Peyer's patch (tissue), 4 donors: ENCODE results near the gene CEP164. TPM values are rescaled to one million over a fixed set of nuclear protein-coding genes. Genes with fewer than 3 reads are reported as not detected.
"Not testable (repeated sequence)": the region's sequence is repeated elsewhere in the genome, so short reads cannot be mapped to it uniquely, and the experiment has no call there.

ENCODE experiments used
- DNase-seq, 3 donors: peaks; one replicate each; pipeline ENCODE4 v3.0.0-alpha.2; 2017 to 2019
- H3K27ac ChIP-seq, 4 donors: fragments of 200-600 bp; sonication (generic); one replicate each; pipeline ENCODE4 v1.5.1; 2016 to 2019
- H3K27me3 ChIP-seq, 2 donors: fragments of 200-600 bp; sonication (generic); one replicate each; pipeline ENCODE4 v1.5.1; 2019
- H3K36me3 ChIP-seq, 3 donors: fragments of 200-600 bp; sonication (generic); one replicate each; pipeline ENCODE4 v1.5.1; 2016 to 2019
- H3K4me1 ChIP-seq, 4 donors: fragments of 200-600 bp; sonication (generic); one replicate each; pipeline ENCODE4 v1.5.1; 2016 to 2019
- H3K4me3 ChIP-seq, 4 donors: fragments of 200-600 bp; sonication (generic); 1 replicate in 3 of 4; 2 replicates in 1 of 4; pipeline ENCODE4 v1.5.1; 2016 to 2019; ENCODE audit warnings: mild to moderate bottlenecking in 1 of 4
- H3K9me3 ChIP-seq, 4 donors: fragments of 200-600 bp; sonication (generic); one replicate each; pipeline ENCODE4 v1.5.1; 2016 to 2019; ENCODE audit warnings: mild to moderate bottlenecking in 1 of 4
- CTCF ChIP-seq, 6 experiments: fragments of 450-650 bp in 4 of 6; fragments of 200-600 bp in 2 of 6; sonication (generic) in 1 of 6; IDR thresholded peaks; one replicate each; pipeline ENCODE4 v1.5.1; 2017 to 2019; ENCODE audit warnings: antibody characterized with exemption in 6 of 6, mild to moderate bottlenecking in 3 of 6, moderate library complexity in 1 of 6
- POLR2A ChIP-seq, 2 donors: fragments of 450-650 bp; IDR thresholded peaks; one replicate each; pipeline ENCODE4 v1.5.1; 2017; ENCODE audit warnings: antibody characterized with exemption in 2 of 2, mild to moderate bottlenecking in 2 of 2, moderate library complexity in 2 of 2
- total RNA-seq, 4 donors: library from RNA; depleted of rRNA; stranded (reverse); fragments of >200 nt; gene quantifications; one replicate each; pipeline ENCODE4 v1.1.0, GENCODE V29; 2016

The CEP164 gene
- total RNA-seq, 4 donors from 2014 or later: 12.3 to 45.4 (median 27.2) TPM

DNA sequence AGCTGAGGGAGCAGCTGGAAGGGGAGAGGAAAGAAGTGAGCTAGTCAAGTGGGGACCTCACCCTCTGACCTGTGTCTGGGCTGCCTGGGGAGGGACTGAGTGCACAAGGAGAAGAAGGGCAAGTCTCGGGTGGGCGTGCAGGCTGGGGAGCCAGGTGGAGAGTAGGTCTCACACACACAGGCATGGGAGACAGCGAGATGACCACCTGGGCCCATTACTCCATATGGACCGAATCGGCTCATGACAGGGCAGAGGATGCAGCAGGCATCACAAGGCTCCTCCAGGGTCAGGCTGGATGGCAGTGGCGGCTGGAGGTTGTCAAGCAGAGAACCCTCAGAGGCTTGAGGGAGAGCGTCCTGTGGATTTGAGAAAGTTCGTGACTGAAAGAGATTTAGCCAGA lies 63.5 kb downstream of the CEP164 start:
- peaks cover 0 to 82% (median 0%) of the 10 kb centered on the region in 3 donors for H3K36me3 ChIP-seq

DNA sequence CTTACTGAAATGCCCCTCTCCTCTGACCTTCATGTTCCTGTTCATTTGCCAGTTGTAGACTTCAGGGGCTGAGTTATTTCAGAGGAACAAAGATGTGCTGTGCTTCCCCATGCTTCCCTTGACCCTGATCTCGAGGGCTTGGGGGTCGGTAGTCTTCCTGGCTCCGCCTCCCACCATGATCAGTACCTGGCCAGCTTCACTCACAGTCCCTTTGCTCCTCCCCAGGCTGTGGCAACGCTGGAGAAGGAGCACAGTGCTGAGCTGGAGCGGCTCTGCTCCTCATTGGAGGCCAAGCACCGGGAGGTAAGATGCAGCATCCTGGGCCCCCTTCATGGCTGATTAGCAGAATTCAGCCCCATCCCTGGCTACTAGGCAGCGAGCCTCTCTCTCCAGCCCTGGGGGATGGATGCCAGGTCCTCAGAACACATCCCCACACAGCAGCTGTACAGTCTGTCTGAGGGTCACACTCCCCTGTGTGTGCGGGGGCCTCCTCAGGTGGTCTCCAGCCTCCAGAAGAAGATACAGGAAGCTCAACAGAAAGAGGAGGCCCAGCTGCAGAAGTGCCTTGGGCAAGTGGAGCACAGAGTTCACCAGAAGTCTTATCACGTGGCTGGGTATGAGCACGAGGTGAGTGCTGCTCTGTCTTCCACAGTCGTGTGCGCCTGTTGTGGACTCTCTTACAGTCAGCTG lies 64.5 kb downstream of the CEP164 start:
- TF ChIP-seq CTCF (IDR thresholded peaks at IDR 0.05): no peak
- TF ChIP-seq POLR2A (IDR thresholded peaks at IDR 0.05): no peak
- H3K4me3 ChIP-seq: no peak overlapping the region
- no peaks in the 10 kb centered on the region for H3K4me1 ChIP-seq
- peaks cover 0 to 86% (median 0%) of the 10 kb centered on the region in 3 donors for H3K36me3 ChIP-seq
- DNase-seq: no peak
- no peak overlapping the region for H3K27ac ChIP-seq
- H3K27me3 ChIP-seq: no peaks in the 10 kb centered on the region
- no peaks in the 10 kb centered on the region for H3K9me3 ChIP-seq

More for the DNA sequence above, 63.5 kb downstream of the CEP164 start:
- no peaks in the 10 kb centered on the region for H3K27me3 ChIP-seq
- H3K4me1 ChIP-seq: no peaks in the 10 kb centered on the region
- no peak overlapping the region for H3K27ac ChIP-seq
- no peak for DNase-seq
- TF ChIP-seq POLR2A (IDR thresholded peaks at IDR 0.05): no peak
- no peak overlapping the region for H3K4me3 ChIP-seq
- no peaks in the 10 kb centered on the region for H3K9me3 ChIP-seq

GRCh38 chr11:117392979-117393378 lies 65.3 kb downstream of the CEP164 start:
- Histone ChIP-seq H3K27ac (no peak overlapping the region), H3K9me3 (no peaks in the 10 kb centered on the region), H3K36me3 (peaks cover 0 to 85% (median 0%) of the 10 kb centered on the region in 3 donors), H3K4me3 (no peak overlapping the region), H3K4me1 (no peaks in the 10 kb centered on the region), H3K27me3 (no peaks in the 10 kb centered on the region)
- no peak for DNase-seq
- TF ChIP-seq CTCF (IDR thresholded peaks at IDR 0.05): no peak
- TF ChIP-seq POLR2A (IDR thresholded peaks at IDR 0.05): no peak

GRCh38 chr11:117394221-117394925 lies 66.7 kb downstream of the CEP164 start:
- H3K36me3 ChIP-seq: peaks cover 0 to 84% (median 0%) of the 10 kb centered on the region in 3 donors
- no peaks in the 10 kb centered on the region for H3K4me1 ChIP-seq
- DNase-seq: no peak
- peaks cover 0 to 6% (median 2%) of the 10 kb centered on the region in 4 donors for H3K9me3 ChIP-seq
- H3K4me3 ChIP-seq: no peak overlapping the region
- no peak for TF ChIP-seq POLR2A (IDR thresholded peaks at IDR 0.05)
- no peaks in the 10 kb centered on the region for H3K27me3 ChIP-seq
- H3K27ac ChIP-seq: no peak overlapping the region

DNA sequence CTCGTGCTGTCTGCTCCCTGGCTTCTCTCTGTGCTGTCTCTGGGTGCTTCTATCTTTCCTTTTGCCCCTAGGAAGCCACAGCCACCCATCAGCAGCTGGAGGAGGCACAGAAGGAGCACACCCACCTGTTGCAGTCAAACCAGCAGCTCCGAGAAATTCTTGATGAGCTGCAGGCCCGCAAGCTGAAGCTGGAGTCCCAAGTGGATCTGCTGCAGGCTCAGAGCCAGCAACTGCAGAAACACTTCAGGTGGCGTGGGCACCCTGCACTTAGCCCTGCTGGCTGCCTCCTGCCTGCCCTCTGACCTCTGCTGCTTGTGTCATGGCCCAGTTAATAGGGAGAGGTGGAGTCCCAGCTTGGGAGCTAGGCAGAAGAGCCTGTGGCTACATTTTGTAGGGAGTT lies 67.8 kb downstream of the CEP164 start:
- Histone ChIP-seq H3K9me3 (peaks cover 0 to 6% (median 2%) of the 10 kb centered on the region in 4 donors), H3K27me3 (no peaks in the 10 kb centered on the region), H3K36me3 (peaks cover 0 to 79% (median 0%) of the 10 kb centered on the region in 3 donors), H3K4me3 (no peak overlapping the region), H3K4me1 (no peaks in the 10 kb centered on the region), H3K27ac (no peak overlapping the region)
- DNase-seq: no peak
- TF ChIP-seq POLR2A (IDR thresholded peaks at IDR 0.05) (no peak), CTCF (IDR thresholded peaks at IDR 0.05) (no peak)

GRCh38 chr11:117396970-117397369 lies 69.3 kb downstream of the CEP164 start:
- peaks cover 0 to 64% (median 0%) of the 10 kb centered on the region in 3 donors for H3K36me3 ChIP-seq

DNA sequence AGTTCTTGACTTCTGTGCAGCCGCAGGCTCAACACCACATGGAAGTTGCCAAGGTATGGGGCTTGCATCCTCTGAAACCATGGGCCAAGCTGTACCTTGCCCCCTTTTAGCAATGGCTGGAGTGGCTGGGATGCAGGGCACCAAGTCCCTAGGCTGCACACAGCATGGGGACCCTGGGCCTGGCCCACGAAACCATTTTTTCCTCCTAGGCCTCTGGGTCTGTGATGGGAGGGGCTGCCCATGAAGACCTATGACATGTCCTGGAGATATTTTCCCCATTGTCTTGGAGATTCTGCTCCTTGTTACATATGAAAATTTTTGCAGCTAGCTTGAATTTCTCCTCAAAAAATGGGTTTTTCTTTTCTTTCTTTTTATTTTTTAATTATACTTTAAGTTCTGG lies 71.0 kb downstream of the CEP164 start:
- H3K36me3 ChIP-seq: peaks cover 0 to 48% (median 0%) of the 10 kb centered on the region in 3 donors
- H3K9me3 ChIP-seq, H3K27me3 ChIP-seq, DNase-seq, H3K27ac ChIP-seq, H3K4me1 ChIP-seq, H3K4me3 ChIP-seq: not testable (repeated sequence)

More at GRCh38 chr11:117396970-117397369, 69.3 kb downstream of the CEP164 start:
- peaks cover 0 to 6% (median 2%) of the 10 kb centered on the region in 4 donors for H3K9me3 ChIP-seq
- TF ChIP-seq CTCF (IDR thresholded peaks at IDR 0.05) (no peak), POLR2A (IDR thresholded peaks at IDR 0.05) (no peak)
- no peak overlapping the region for H3K27ac ChIP-seq
- DNase-seq: no peak
- no peaks in the 10 kb centered on the region for H3K27me3 ChIP-seq
- no peaks in the 10 kb centered on the region for H3K4me1 ChIP-seq
- H3K4me3 ChIP-seq: no peak overlapping the region

DNA sequence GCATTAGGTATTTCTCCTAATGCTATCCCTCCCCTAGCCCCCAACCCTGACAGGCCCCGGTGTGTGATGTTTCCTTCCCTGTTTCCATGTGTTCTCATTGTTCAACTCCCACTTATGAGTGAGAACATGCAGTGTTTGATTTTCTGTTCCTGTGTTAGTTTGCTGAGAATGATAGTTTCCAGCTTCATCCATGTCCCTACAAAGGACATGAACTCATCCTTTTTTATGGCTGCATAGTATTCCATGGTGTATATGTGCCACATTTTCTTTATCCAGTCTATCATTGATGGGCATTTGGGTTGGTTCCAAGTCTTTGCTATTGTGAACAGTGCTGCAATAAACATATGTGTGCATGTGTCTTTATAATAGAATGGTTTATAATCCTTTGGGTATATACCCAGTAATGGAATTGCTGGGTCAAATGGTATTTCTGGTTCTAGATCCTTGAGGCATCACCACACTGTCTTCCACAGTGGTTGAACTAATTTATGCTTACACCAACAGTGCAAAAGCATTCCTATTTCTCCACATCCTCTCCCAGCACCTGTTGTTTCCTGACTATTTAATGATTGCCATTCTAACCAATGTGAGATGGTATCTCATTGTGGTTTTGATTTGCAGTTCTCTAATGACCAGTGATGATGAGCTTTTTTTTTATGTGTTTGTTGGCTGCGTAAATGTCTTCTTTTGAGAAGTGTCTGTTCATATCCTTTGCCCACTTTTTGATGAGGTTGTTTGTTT lies 71.6 kb downstream of the CEP164 start:
- not testable (repeated sequence) for H3K4me3 ChIP-seq, H3K9me3 ChIP-seq, H3K27ac ChIP-seq, DNase-seq, H3K4me1 ChIP-seq, H3K27me3 ChIP-seq
- peaks cover 0 to 41% (median 0%) of the 10 kb centered on the region in 3 donors for H3K36me3 ChIP-seq

DNA sequence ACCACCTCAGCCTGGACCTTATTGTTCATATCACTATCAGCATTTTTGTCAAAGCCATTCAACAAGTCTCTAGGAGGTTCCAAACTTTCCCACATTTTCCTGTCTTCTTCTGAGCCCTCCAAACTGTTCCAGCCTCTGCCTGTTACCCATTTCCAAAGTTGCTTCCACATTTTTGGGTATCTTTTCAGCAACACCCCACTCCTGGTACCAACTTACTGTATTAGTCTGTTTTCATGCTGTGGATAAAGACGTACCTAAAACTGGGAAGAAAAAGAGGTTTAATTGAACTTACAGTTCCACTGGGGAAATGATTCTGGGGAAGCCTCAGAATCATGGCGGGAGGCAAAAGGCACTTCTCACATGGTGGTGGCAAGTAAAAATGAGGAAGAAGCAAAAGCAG lies 78.2 kb downstream of the CEP164 start:
- H3K36me3 ChIP-seq: peaks cover 0 to 37% (median 0%) of the 10 kb centered on the region in 3 donors
- not testable (repeated sequence) for DNase-seq, H3K4me3 ChIP-seq, H3K4me1 ChIP-seq, H3K9me3 ChIP-seq, H3K27ac ChIP-seq, H3K27me3 ChIP-seq
